K562 (cell line): Measurements from ENCODE around the gene LCN15.

Experiments
- MXI1 ChIP-seq: IDR thresholded peaks from 2 replicates; pipeline ENCODE4 v1.6.1; 2011; ENCODE audit warnings: low read depth, mild to moderate bottlenecking, improper control_type of control experiment, low read length
- MYC ChIP-seq, 2 experiments: fragments of 250-450 bp in 1 of 2; sonication (Bioruptor Pico) in 1 of 2; IDR thresholded peaks; 2 replicates each; pipeline versions ENCODE4 v1.5.1 to v1.6.1; 2012 to 2021; ENCODE audit warnings: low read depth in 2 of 2, borderline replicate concordance in 1 of 2, improper control_type of control experiment in 1 of 2, low read length in 1 of 2, mild to moderate bottlenecking in 1 of 2, moderate library complexity in 1 of 2
- PHB2 ChIP-seq: fragments of 450-650 bp; IDR thresholded peaks from 2 replicates; pipeline ENCODE4 v1.6.1; 2017; ENCODE audit warnings: low read depth
- POLR2AphosphoS5 ChIP-seq: IDR thresholded peaks from 2 replicates; pipeline ENCODE4 v1.6.1; 2011; ENCODE audit warnings: mild to moderate bottlenecking, low read depth, low read length, moderate library complexity; ENCODE audit not compliant: control insufficient read depth, insufficient read depth
- RAD21 ChIP-seq, 2 experiments: fragments of 250-450 bp in 1 of 2; fragments of 450-650 bp in 1 of 2; sonication (Bioruptor Pico) in 1 of 2; formaldehyde crosslinking in 1 of 2; IDR thresholded peaks in 1 of 2; conservative IDR thresholded peaks in 1 of 2; 2 replicates each; pipeline versions ENCODE4 v1.4.0 to v1.8.0; 2020 to 2022; ENCODE audit warnings: mild to moderate bottlenecking in 2 of 2, moderate library complexity in 1 of 2
- SIN3A ChIP-seq, 2 experiments: fragments of 150-350 bp in 1 of 2; IDR thresholded peaks; 2 replicates each; pipeline ENCODE4 v1.6.1; 2011 to 2016; ENCODE audit warnings: borderline replicate concordance in 2 of 2, low read depth in 2 of 2, low read length in 2 of 2, mild to moderate bottlenecking in 2 of 2, moderate library complexity in 2 of 2; ENCODE audit not compliant: control insufficient read depth in 1 of 2
- SRSF9 ChIP-seq: fragments of 200-400 bp; formaldehyde crosslinking; IDR thresholded peaks from 2 replicates; pipeline ENCODE4 v1.6.1; 2017; ENCODE audit warnings: low read depth, low read length, borderline replicate concordance
- YY1 ChIP-seq, 3 experiments: IDR thresholded peaks; 2 replicates each; pipeline ENCODE4 v1.6.1; 2011; ENCODE audit warnings: low read length in 2 of 3, mild to moderate bottlenecking in 2 of 3, moderate library complexity in 2 of 3, borderline replicate concordance in 1 of 3, control low read depth in 1 of 3, low read depth in 1 of 3; ENCODE audit not compliant: insufficient read depth in 3 of 3, insufficient replicate concordance in 2 of 3, control insufficient read depth in 1 of 3, insufficient read length in 1 of 3; ENCODE audit errors: extremely low read depth in 1 of 3
- ZBTB7A ChIP-seq: IDR thresholded peaks from 2 replicates; pipeline ENCODE4 v1.6.1; 2011; ENCODE audit warnings: low read depth, mild to moderate bottlenecking, low read length, moderate library complexity, borderline replicate concordance; ENCODE audit not compliant: control insufficient read depth
- TF ChIP-seq, protein P1 (sequence below), 3 experiments: IDR thresholded peaks in 2 of 3; conservative IDR thresholded peaks in 1 of 3; 2 replicates each; pipeline ENCODE4 v1.5.1; 2011 to 2012; ENCODE audit warnings: low read length in 3 of 3, mild to moderate bottlenecking in 3 of 3, control low read depth in 2 of 3, improper control_type of control experiment in 1 of 3, inconsistent platforms in 1 of 3, low read depth in 1 of 3, mixed read lengths in 1 of 3, moderate library complexity in 1 of 3; ENCODE audit not compliant: insufficient read depth in 2 of 3
- TF ChIP-seq, protein P2 (sequence below): fragments of 450-650 bp; IDR thresholded peaks from 2 replicates; pipeline ENCODE4 v1.7.1; 2018; ENCODE audit warnings: mild to moderate bottlenecking, low read depth; ENCODE audit not compliant: partially characterized antibody

DNA sequence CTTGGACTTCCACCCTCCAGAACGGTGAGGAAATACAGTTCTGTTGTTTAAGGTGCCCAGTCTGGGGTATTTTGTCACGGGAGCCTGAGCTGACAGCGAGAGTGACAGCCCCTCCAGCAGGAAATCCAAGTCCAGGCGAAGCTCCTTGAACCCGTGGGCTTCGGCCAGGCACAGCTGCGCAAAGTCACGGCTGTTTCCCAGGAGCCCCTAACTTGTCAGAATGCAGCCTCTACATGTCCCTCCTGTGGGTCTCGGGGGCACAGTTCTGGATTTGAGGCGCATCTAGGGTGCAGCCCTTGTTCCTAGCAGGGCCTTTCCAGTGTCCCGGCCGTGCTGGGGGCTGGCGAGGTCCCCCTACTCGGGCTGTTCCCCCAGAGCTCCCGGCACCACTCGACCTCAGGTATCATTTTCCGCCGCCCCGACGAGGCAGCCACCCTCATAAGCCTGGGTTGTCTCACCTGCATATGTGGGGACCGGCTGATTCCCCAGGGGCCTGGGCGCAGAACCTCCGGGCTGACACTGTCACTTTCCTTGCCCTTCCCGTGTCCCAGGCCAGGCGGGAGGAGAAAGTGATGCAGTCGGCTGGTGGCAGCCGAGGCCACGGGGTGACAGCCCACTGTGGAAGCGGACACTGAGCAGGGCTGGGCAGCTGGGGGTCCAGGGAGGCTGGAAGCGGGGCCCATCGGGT, 10.8 kb downstream of the LCN15 start:
- TF ChIP-seq RAD21 (CRISPR knock-in tag; conservative IDR thresholded peaks at IDR 0.05 in 1 of 2, IDR thresholded peaks at IDR 0.05 in 1 of 2) (no peak), ZBTB7A (no peak), YY1 (IDR thresholded peaks at IDR 0.05; ENCODE audit: borderline replicate concordance in 1 of 3, control insufficient read depth in 1 of 3, extremely low read depth in 1 of 3, insufficient read depth in 3 of 3, insufficient read length in 1 of 3, insufficient replicate concordance in 2 of 3, low read depth in 1 of 3, low read length in 2 of 3) (no peak), SIN3A (IDR thresholded peaks at IDR 0.05; ENCODE audit: borderline replicate concordance in 2 of 2, control insufficient read depth in 1 of 2, low read depth in 2 of 2, low read length in 2 of 2) (no peak), PHB2 (no peak), MXI1 (no peak), POLR2AphosphoS5 (no peak), MYC (IDR thresholded peaks at IDR 0.05; ENCODE audit: low read depth, low read length) (no peak), MYC (CRISPR knock-in tag; IDR thresholded peaks at IDR 0.05; ENCODE audit: borderline replicate concordance, low read depth) (no peak), SRSF9 (no peak)
- TF ChIP-seq, protein P1, sequence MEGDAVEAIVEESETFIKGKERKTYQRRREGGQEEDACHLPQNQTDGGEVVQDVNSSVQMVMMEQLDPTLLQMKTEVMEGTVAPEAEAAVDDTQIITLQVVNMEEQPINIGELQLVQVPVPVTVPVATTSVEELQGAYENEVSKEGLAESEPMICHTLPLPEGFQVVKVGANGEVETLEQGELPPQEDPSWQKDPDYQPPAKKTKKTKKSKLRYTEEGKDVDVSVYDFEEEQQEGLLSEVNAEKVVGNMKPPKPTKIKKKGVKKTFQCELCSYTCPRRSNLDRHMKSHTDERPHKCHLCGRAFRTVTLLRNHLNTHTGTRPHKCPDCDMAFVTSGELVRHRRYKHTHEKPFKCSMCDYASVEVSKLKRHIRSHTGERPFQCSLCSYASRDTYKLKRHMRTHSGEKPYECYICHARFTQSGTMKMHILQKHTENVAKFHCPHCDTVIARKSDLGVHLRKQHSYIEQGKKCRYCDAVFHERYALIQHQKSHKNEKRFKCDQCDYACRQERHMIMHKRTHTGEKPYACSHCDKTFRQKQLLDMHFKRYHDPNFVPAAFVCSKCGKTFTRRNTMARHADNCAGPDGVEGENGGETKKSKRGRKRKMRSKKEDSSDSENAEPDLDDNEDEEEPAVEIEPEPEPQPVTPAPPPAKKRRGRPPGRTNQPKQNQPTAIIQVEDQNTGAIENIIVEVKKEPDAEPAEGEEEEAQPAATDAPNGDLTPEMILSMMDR (IDR thresholded peaks at IDR 0.05 in 2 of 3, conservative IDR thresholded peaks at IDR 0.05 in 1 of 3; ENCODE audit: insufficient read depth in 2 of 3, low read depth in 1 of 3, low read length in 3 of 3) = no peak
- TF ChIP-seq, protein P2, sequence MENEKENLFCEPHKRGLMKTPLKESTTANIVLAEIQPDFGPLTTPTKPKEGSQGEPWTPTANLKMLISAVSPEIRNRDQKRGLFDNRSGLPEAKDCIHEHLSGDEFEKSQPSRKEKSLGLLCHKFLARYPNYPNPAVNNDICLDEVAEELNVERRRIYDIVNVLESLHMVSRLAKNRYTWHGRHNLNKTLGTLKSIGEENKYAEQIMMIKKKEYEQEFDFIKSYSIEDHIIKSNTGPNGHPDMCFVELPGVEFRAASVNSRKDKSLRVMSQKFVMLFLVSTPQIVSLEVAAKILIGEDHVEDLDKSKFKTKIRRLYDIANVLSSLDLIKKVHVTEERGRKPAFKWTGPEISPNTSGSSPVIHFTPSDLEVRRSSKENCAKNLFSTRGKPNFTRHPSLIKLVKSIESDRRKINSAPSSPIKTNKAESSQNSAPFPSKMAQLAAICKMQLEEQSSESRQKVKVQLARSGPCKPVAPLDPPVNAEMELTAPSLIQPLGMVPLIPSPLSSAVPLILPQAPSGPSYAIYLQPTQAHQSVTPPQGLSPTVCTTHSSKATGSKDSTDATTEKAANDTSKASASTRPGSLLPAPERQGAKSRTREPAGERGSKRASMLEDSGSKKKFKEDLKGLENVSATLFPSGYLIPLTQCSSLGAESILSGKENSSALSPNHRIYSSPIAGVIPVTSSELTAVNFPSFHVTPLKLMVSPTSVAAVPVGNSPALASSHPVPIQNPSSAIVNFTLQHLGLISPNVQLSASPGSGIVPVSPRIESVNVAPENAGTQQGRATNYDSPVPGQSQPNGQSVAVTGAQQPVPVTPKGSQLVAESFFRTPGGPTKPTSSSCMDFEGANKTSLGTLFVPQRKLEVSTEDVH = no peak
